Right cardiac atrium (tissue), 5 donors: ENCODE data around the gene ATP1A3. TPM values are rescaled to one million over a fixed set of nuclear protein-coding genes. Genes with fewer than 3 reads are reported as not detected.
"Not testable (repeated sequence)": the region's sequence is repeated elsewhere in the genome, so short reads cannot be mapped to it uniquely, and the experiment has no call there.

Source experiments
- ATAC-seq, 2 donors: fragments of 200-7000 bp; cut with Tn5 transposase; one replicate each; pipeline versions ENCODE4 v1.8.0 to v1.9.1; 2020; ENCODE audit warnings: moderate library complexity in 2 of 2, mild to moderate bottlenecking in 1 of 2
- DNase-seq, 3 donors: peaks; one replicate each; pipeline ENCODE4 v3.0.0-alpha.2; 2020
- H3K27ac ChIP-seq: one replicate; pipeline ENCODE4 v1.5.1; 2013; ENCODE audit warnings: mild to moderate bottlenecking, low read length, control low read depth, moderate library complexity
- H3K27me3 ChIP-seq: one replicate; pipeline ENCODE4 v1.6.1; 2013; ENCODE audit not compliant: control insufficient read depth, insufficient read depth
- H3K4me1 ChIP-seq: one replicate; pipeline ENCODE4 v1.6.1; 2013; ENCODE audit warnings: low read length; ENCODE audit not compliant: control insufficient read depth, insufficient read depth
- H3K4me3 ChIP-seq: one replicate; pipeline ENCODE4 v1.5.1; 2013; ENCODE audit warnings: low read length, control low read depth
- H3K9me3 ChIP-seq: one replicate; pipeline ENCODE4 v1.6.1; 2013; ENCODE audit warnings: low read length; ENCODE audit not compliant: control insufficient read depth
- WGBS: extraction: QIAGEN DNeasy Blood & Tissue Kit; methylation state at CpG from one replicate; pipeline ENCODE4 v1.1.7; 2013; 5-methylcytosine and 5-hydroxymethylcytosine counted together
- intact Hi-C, 4 donors: fragments of 100-400 bp; cut with DNase I; formaldehyde crosslinking; loops; one replicate each; pipeline versions ENCODE4 v1.11.0 to v1.14.0; 2022 to 2023
- long read RNA-seq, 4 donors: library from polyadenylated mRNA; unstranded; transcript quantifications; one replicate each; pipeline ENCODE4 v2.0.0, GENCODE V29; 2020 to 2021
- polyA plus RNA-seq: library from polyadenylated mRNA; stranded (reverse); fragments of 200-250 nt; gene quantifications from one replicate; pipeline ENCODE4 v1.2.3, GENCODE V29; 2013
- total RNA-seq, 4 donors: library from RNA; stranded (reverse); fragmentation: NEBNext Ultra II Directional; extraction: Animal tissue kit (Norgen Biotek cat#: 25700); gene quantifications; one replicate each; pipeline ENCODE4 v1.2.1, GENCODE V29; 2021
- donor health status: healthy with polysubstance abuse.
- donor health status: DM: no; HTN: yes; CAD: no.
- donor health status: DM: no; HTN: no; CAD: no.
- donor health status: DM: no; HTN: yes; CAD: no; lungs with severe emphysema.
- donor health status: DM: yes; HTN: yes; CAD: no.

ATP1A3 gene
- total RNA-seq = 100 to 1,000 TPM; 194 to 295 (median 234) TPM
- 104 TPM for polyA plus RNA-seq
- long read RNA-seq, donor 1, transcript ATP1A3-215 (23 exons, 3,551 nt) = major isoform, 55 of 111 reads
- long read RNA-seq, donor 1, partial matches to known transcripts = 41 of 111 reads
- long read RNA-seq, donor 1, other reads (novel, unspliced or antisense) = 8 of 111 reads
- long read RNA-seq, donor 2, transcript ATP1A3-215 (23 exons, 3,551 nt) = major isoform, 114 of 159 reads
- long read RNA-seq, donor 2, partial matches to known transcripts = 37 of 159 reads
- long read RNA-seq, donor 2, other reads (novel, unspliced or antisense) = 8 of 159 reads
- long read RNA-seq, donor 3, partial matches to known transcripts = 10 of 17 reads
- long read RNA-seq, donor 3, other reads (novel, unspliced or antisense) = 1 of 17 reads
- long read RNA-seq, donor 4, transcript ATP1A3-215 (23 exons, 3,551 nt) = major isoform, 70 of 98 reads
- long read RNA-seq, donor 4, partial matches to known transcripts = 24 of 98 reads
- long read RNA-seq, donor 4, other reads (novel, unspliced or antisense) = 1 of 98 reads

DNA sequence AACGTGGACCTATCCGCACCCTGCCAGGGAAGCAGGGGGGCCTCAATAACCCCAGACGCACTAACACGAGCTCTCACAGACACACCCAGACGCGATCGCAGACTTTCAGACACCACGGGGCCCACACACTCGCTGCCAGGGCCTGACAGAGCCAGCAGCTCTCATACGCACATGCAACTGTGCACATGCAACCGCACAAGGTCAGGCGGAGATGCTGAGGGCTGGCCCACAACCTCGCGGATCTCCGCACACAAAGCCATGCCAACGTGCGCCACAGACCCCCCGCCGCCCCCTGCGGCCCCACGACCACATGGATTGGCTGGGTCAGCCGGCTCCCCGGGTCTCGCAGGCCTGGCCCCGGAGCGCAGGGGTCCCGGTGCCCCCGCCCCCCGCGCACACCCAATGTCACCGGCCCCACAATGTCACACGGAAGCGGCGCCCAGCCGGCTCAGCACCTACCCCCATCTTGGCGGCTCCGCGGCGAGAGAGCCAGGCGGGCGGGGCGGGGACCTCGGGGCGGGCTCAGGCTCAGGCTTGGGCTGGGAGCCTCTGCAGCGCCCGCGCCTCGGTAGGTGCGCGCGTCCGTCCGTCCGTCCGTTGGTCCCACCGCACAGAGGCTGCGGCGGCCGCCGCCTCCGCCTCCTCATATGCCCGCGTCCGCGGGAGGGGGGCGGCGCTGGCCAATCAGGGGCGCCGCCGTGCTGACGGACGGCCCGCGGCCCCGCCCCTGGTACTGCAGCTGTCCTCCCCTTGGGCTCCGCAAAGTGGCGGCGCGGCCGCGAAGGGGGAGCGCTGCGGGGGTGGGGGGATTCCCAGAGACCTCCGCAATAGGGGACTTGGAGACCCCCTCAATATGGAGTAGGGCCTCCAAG is at the start of gene ATP1A3:
ATP1A3 (minus strand) TSS at position 619 of the 872 bp plus-strand sequence; CDS start at position 465, 154 bp downstream.
- WGBS = 1% methylated on average over 84 of the region's 84 CpGs
- H3K4me3 ChIP-seq = peak within 1 kb of the TSS; percentile 59
- intact Hi-C loops = no loop called here
- DNase-seq = peak; percentile 56 to 87 (median 84)
- H3K27ac ChIP-seq = peak within 1 kb of the TSS; percentile 66
- ATAC-seq = peak; percentile 78 to 79
- no peaks in the 10 kb centered on the region for H3K27me3 ChIP-seq
- no peaks in the 10 kb centered on the region for H3K9me3 ChIP-seq
- H3K4me1 ChIP-seq = no peaks in the 10 kb centered on the region

DNA sequence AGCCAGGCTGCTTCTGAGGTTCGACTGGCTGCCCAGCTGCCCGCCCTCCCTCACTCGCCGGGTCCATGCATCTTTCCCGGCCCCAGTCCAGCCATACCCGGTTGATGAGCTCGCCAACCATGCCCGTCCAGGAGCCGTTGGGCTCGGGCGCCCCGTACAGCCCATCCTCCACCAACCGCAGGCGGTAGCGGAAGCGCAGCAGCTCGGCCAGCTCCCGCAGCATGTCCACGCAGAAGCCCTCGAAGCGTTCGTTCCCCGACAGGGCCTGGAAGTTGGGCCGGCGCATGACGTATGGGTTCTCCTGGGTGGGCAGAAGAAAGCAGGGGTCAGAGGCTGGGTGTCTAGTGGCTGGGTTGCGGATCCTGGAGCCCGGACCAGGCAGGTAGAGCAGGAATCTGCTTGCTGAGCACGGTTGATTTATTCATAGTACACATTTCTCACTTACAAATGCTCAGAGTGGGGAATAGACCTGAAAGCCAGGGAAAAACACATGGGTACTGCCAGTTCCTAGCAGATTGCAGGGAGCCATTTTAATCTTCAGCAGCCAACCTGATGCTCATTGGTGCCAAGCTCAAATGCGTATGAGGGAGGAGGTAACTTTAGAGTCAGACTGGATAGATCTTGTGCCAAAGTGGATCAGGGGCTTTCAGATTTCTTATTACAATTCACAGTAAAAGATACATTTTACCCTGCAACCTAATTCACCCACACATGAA is 48.6 kb upstream of the ATP1A3 start:
- WGBS = 88% methylated on average over 30 of the region's 30 CpGs
- H3K9me3 ChIP-seq = no peaks in the 10 kb centered on the region
- no peak overlapping the region for H3K4me3 ChIP-seq
- DNase-seq (no peak), ATAC-seq (no peak)
- no peak overlapping the region for H3K27ac ChIP-seq
- intact Hi-C loops = no loop called here
- peaks cover 3% of the 10 kb centered on the region for H3K4me1 ChIP-seq
- no peaks in the 10 kb centered on the region for H3K27me3 ChIP-seq

DNA sequence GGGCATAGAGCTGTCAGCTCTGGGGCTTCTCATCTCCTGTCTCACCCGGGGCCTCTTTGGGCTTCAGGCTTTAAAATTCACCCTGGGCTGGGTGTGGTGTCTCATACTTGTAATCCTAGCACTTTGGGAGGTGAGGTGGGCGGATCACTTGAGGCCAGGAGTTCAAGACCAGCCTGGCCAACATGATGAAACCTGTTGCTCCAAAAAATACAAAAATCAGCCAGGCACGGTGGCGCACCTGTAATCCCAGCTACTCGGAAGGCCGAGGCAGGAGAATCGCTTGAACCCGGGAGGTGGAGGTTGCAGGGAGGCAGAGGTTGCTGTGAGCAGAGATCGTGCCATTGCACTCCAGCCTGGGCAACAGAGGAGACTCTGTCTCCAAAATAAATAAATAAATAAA is 46.5 kb upstream of the ATP1A3 start:
- peak overlapping the region; percentile 48 for H3K27ac ChIP-seq
- ATAC-seq, intact Hi-C loops: not testable (repeated sequence)

DNA sequence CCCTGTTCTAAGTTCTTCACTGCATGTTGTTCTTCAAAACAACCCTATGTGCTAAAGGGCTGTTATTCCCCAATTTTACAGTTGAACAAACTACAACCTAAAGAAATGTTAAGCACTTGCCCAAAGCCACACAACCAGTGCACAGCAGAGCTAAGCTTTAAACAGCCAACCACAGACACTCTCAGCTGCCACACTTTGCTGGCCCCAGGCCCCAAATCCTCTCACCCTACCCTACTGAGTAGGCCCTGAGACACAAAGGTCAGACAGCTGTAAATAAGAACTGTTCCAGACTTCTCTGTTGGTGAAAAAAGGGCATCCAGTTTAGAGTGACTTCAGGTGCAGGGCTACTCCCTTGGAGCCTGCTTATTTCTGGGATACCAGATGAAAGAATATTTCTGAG is 46.0 kb upstream of the ATP1A3 start:
- ATAC-seq (no peak), DNase-seq (no peak)
- H3K27ac ChIP-seq = peak overlapping the region; percentile 48
- H3K9me3 ChIP-seq = no peaks in the 10 kb centered on the region
- intact Hi-C loops = no loop called here
- H3K27me3 ChIP-seq = no peaks in the 10 kb centered on the region
- H3K4me1 ChIP-seq = peaks cover 4% of the 10 kb centered on the region
- H3K4me3 ChIP-seq = no peak overlapping the region

More for the DNA sequence above, 46.5 kb upstream of the ATP1A3 start:
- H3K4me3 ChIP-seq, DNase-seq, H3K9me3 ChIP-seq, H3K4me1 ChIP-seq, H3K27me3 ChIP-seq: not testable (repeated sequence)
- 88% methylated on average over 9 of the region's 9 CpGs for WGBS

DNA sequence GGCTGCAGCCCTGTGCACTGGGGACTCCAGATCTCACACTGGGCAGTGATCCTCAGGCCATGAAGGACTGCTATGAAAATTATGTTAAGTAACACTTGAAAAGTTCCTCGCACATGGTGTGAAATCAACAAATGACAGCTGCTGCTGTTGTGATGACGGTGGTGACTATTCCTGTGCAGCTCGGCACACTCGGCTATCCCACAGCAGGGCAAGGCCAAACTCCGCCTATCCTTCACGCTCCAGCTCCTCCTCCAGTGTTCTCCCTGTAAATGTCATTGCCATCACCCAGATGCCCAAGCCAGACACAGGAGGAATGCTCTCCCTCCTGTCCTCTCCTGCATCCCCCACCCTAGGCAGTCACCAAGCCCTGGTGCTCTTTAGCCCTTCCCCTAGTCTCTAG is 44.6 kb upstream of the ATP1A3 start:
- 46% methylated on average over 6 of the region's 6 CpGs for WGBS
- intact Hi-C loops = no loop called here

DNA sequence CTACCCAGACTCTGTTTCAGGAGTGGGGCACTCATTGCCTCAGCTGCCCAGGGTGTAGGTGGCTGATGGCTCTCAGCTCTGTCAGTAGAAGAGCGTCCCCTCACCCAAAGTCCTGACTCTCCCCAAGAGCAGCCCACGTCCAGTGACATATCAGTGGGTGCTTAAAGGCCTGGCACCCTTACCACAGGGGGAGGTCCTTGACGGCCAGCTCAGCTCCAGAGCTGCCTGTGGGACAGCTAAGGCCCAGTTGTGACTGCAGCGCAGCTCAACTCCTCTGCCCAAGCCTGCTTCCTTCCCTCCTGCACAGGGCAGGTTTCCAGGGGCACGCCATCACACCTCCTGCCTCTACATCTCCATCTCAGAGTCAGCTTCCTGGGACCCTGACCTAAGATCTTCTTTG is 43.6 kb upstream of the ATP1A3 start:
- Histone ChIP-seq H3K4me3 (no peak overlapping the region), H3K9me3 (no peaks in the 10 kb centered on the region), H3K27ac (peak overlapping the region; percentile 76), H3K27me3 (no peaks in the 10 kb centered on the region), H3K4me1 (peaks cover 4% of the 10 kb centered on the region)
- ATAC-seq (peak; percentile 47 to 52), DNase-seq (no peak)
- intact Hi-C loops = no loop called here
- 58% methylated on average over 5 of the region's 5 CpGs for WGBS

More for the DNA sequence above, 44.6 kb upstream of the ATP1A3 start:
- Histone ChIP-seq H3K9me3 (no peaks in the 10 kb centered on the region), H3K27ac (peak overlapping the region; percentile 76), H3K4me3 (no peak overlapping the region), H3K27me3 (no peaks in the 10 kb centered on the region), H3K4me1 (peaks cover 4% of the 10 kb centered on the region)
- DNase-seq = peak; percentile 50 to 79 (median 78)
- ATAC-seq = peak; percentile 86 to 87

DNA sequence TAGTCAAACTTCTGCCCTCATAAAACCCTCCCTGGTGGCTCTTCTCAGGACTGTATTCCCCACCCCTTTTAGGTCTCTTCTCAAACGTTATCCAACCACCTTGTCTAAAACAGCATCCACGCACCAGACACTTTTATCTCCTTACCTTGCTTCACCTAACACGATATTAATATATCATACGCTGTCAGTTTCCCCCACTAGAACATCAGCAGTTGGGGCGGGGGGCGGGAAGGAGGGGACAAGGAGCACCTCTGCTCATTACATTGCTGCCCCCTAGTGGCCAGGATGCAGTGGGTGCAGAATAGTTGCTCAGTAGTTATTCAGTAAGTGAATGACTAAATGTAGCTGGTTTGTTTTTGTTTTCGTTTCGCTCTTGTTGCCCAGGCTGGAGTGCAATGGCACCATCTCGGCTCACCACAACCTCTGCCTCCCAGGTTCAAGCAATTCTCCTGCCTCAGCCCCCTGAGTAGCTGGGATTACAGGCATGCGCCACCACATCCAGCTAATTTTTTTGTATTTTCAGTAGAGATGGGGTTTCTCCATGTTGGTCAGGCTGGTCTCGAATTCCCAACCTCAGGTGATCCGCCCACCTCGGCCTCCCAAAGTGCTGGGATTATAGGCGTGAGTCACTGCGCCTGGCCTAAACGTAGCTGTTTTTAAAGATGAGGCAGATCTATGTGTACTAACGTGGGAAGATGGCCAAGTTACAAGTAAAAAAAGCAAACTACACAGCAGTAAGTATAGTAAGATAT is 40.8 kb upstream of the ATP1A3 start:
- H3K4me3 ChIP-seq, intact Hi-C loops, H3K27me3 ChIP-seq, H3K27ac ChIP-seq, DNase-seq, ATAC-seq, H3K9me3 ChIP-seq, H3K4me1 ChIP-seq: not testable (repeated sequence)
- 31% methylated on average over 17 of the region's 17 CpGs for WGBS

DNA sequence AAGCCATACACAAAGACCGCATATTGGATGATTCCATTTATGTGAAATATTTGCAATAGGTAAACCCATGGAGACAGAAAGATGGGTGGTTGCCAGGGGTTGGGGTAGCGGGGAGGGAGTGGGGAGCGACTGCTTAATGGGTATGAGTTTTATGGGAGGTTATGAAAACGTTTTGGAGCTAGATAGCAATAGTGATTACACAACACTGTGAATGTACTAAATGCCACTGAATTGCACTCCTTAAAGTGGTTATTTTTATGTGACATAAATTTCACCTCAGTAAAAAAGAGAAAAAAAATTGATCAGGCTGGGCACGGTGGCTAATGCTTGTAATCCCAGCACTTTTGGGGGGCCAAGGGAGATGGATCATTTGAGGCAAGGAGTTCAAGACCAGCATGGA is 39.4 kb upstream of the ATP1A3 start:
- Histone ChIP-seq H3K27me3 (no peaks in the 10 kb centered on the region), H3K27ac (no peak overlapping the region), H3K4me1 (peaks cover 4% of the 10 kb centered on the region), H3K4me3 (no peak overlapping the region), H3K9me3 (no peaks in the 10 kb centered on the region)
- intact Hi-C loops = no loop called here
- no peak for DNase-seq
- no peak for ATAC-seq
- 76% methylated on average over 5 of the region's 5 CpGs for WGBS

DNA sequence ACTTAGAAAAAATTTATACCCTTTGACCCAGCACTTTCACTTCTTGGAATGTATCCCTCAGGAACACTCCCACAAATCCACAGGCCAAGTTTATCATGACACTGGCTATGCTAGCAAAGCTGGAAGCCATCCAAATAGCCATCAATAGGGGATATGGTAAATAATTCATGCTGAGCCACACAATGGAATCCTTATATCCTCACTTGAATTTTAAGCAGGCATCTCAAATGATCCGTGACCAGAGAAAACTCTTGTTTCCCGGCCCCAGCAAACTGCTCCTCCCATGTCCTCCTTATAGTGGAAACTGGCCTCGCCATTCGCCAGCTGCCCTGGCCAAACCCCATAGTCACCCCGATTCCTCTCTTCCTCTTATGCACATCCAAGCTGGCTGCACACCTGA is 38.4 kb upstream of the ATP1A3 start:
- 50% methylated on average over 5 of the region's 5 CpGs for WGBS
- Histone ChIP-seq H3K27me3 (no peaks in the 10 kb centered on the region), H3K4me1 (no peaks in the 10 kb centered on the region), H3K27ac (no peak overlapping the region), H3K4me3 (no peak overlapping the region), H3K9me3 (no peaks in the 10 kb centered on the region)
- intact Hi-C loops = no loop called here
- DNase-seq = no peak
- ATAC-seq = no peak
